NB4 (cell line): ENCODE data around the gene SF3B1.
A peak's percentile ranks its signal among the peaks of the same experiment; 100 is the strongest.
"Not testable (repeated sequence)": the region's sequence is repeated elsewhere in the genome, so short reads cannot be mapped to it uniquely, and the experiment has no call there.

ENCODE experiments used
- DNase-seq: peaks from one replicate; pipeline ENCODE4 v3.0.0; 2010; ENCODE audit warnings: low read depth
- H3K4me3 ChIP-seq: one replicate; pipeline ENCODE4 v1.5.1; 2011; ENCODE audit warnings: mild to moderate bottlenecking, low read depth, low read length, moderate library complexity
- MYC ChIP-seq: IDR thresholded peaks from 2 replicates; pipeline ENCODE4 v1.6.1; 2011; ENCODE audit warnings: low read depth, low read length
- POLR2A ChIP-seq: IDR thresholded peaks from 2 replicates; pipeline ENCODE4 v1.6.1; 2011; ENCODE audit warnings: mild to moderate bottlenecking; ENCODE audit not compliant: insufficient read length; ENCODE audit errors: extremely low read depth
- TF ChIP-seq, protein P1 (sequence below): IDR thresholded peaks from one replicate; pipeline ENCODE4 v1.5.1; 2012; ENCODE audit warnings: low read depth, low read length
- TF ChIP-seq, protein P2 (sequence below): IDR thresholded peaks from 2 replicates; pipeline ENCODE4 v1.6.1; 2011; ENCODE audit warnings: low read depth, low read length

Gene SF3B1

DNA sequence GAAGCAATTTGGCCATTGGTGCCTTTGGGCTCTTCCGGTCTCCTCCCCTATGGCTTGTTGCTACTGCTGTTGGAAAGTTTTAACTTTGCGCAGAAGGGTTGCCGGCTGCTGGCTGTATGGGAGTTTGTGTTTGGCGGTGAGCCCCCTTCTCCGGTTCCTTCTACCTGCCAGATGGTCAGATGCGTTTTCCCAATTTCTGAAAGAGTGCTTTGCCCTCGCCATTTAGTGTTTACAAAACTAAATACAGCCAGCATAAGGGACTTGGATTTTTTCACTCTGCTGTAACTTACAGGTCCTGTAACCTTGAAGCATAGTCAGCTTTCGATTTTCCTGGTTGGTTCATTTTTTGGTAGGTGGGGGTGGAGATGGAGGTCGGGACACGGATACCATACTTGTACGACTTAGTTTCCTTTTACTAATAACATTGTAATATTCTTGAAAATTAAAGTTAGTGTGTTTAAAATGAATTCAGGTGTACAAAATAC lies 19.1 kb upstream of the SF3B1 start:
- peak; percentile 93 for DNase-seq
- H3K4me3 ChIP-seq = peak overlapping the region; percentile 98
- peak; percentile 78; the same call in 1 of the 2 replicates for TF ChIP-seq MYC
- TF ChIP-seq, protein P1, sequence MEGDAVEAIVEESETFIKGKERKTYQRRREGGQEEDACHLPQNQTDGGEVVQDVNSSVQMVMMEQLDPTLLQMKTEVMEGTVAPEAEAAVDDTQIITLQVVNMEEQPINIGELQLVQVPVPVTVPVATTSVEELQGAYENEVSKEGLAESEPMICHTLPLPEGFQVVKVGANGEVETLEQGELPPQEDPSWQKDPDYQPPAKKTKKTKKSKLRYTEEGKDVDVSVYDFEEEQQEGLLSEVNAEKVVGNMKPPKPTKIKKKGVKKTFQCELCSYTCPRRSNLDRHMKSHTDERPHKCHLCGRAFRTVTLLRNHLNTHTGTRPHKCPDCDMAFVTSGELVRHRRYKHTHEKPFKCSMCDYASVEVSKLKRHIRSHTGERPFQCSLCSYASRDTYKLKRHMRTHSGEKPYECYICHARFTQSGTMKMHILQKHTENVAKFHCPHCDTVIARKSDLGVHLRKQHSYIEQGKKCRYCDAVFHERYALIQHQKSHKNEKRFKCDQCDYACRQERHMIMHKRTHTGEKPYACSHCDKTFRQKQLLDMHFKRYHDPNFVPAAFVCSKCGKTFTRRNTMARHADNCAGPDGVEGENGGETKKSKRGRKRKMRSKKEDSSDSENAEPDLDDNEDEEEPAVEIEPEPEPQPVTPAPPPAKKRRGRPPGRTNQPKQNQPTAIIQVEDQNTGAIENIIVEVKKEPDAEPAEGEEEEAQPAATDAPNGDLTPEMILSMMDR = no peak

DNA sequence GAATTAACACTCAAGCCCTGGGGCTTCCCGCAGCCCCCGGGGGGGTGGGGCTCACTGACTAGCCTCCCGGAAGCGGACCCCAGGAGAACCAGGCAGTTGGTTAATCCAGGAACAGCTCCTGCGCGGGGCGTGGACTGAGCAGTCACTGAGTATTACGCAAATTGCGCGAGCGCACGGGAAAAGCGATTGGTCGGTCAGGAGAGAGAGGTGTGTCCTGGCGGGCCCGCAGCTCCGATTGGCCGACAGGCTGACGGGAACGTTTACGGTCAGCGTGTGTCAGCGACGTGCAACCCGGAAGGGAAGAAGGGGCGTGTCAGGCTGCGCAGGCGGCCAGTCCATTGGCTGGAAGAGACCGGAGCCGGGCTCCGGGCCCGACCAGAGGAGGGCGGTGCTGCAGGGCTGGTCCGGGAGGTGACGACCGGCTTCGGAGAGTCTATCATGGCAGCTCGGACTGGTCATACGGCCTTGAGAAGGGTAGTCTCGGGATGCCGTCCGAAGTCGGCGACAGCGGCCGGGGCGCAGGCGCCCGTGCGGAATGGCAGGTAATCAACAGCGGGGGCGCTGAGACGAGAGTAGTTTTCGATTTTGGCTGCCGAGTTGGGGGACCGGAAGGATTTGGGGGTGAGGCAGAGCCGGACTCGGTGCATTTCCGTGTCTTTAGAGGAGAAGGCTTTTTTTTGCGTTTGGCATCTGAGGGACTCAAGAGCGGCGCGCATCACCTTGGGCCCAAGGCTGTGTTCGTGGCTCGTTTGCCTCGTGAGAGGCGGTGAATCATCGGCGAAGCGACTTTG lies 18.5 kb upstream of the SF3B1 start, which contains the start of gene COQ10B:
Gene COQ10B, plus strand, starts transcription at position 430 of the 791 bp plus-strand sequence. Its CDS starts 9 bp downstream, at position 439.
- peak within 1 kb of the TSS; percentile 98 for H3K4me3 ChIP-seq
- peak; percentile 100 for DNase-seq
- TF ChIP-seq, protein P2, sequence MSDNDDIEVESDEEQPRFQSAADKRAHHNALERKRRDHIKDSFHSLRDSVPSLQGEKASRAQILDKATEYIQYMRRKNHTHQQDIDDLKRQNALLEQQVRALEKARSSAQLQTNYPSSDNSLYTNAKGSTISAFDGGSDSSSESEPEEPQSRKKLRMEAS = peak; percentile 82
- TF ChIP-seq POLR2A (peak; percentile 50), MYC (no peak; the same call in 1 of the 2 replicates)
- TF ChIP-seq, protein P1 = no peak

DNA sequence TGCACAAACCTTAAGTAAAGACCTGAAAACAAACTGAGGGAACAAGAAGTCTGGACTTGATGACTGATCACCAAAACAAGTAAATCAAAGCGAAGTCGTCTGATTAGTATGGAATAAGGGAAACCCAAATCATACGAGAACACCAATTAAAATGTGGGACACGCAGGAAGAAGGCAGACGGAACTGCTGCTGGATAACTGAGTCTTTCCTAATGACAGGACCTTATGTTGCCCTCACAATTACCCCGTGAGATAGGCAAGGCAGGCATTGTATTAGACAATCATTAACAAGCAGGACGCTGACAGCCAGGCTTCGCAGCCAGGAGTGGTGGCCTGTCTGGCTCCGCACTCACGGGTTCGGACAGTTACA lies 17.9 kb upstream of the SF3B1 start:
- peak; percentile 53 for TF ChIP-seq POLR2A
- TF ChIP-seq, protein P1 = no peak
- TF ChIP-seq, protein P2 = no peak
- TF ChIP-seq MYC = no peak
- peak overlapping the region; percentile 61 for H3K4me3 ChIP-seq
- DNase-seq = no peak

DNA sequence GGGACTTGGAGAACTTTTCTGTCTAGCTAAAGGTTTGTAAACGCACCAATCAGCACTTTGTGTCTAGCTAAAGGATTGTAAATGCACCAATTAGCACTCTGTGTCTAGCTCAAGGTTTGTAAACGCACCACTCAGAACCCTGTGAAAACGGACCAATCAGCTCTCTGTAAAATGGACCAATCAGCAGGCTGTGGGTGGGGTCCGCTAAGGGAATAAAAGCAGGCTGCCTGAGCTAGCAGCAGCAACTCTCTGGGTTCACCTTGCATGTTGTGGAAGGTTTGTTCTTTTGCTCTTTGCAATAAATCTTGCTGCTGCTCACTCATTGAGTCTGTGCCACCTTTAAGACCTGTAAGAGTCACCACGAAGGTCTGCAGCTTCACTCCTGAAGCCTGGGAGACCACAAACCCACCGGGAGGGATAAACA lies 16.1 kb upstream of the SF3B1 start:
- DNase-seq = peak; percentile 48
- H3K4me3 ChIP-seq = not testable (repeated sequence)
- TF ChIP-seq POLR2A = peak; percentile 39

DNA sequence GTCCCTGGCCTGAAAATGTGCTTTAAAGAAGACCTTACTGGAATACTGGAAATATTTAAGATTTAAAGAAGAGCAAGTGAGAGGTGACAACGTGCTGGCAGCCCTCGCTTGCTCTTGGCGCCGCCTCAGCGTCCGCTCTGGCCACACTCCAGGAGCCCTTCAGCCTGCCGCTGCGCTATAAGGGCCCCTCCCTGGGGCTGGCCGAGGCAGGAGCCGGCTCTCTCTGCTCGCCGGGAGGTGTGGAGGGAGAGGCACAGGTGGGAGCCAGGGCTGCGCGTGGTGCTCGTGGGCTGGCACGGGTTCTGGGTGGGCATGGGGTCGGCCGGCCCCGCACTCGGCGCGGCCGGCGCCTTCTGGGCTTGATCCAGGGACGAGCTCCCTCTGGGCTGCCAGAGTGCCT lies 15.6 kb upstream of the SF3B1 start:
- H3K4me3 ChIP-seq = no peak overlapping the region
- no peak for TF ChIP-seq MYC
- no peak for TF ChIP-seq POLR2A
- TF ChIP-seq, protein P2 = no peak
- TF ChIP-seq, protein P1 = no peak
- DNase-seq = no peak

DNA sequence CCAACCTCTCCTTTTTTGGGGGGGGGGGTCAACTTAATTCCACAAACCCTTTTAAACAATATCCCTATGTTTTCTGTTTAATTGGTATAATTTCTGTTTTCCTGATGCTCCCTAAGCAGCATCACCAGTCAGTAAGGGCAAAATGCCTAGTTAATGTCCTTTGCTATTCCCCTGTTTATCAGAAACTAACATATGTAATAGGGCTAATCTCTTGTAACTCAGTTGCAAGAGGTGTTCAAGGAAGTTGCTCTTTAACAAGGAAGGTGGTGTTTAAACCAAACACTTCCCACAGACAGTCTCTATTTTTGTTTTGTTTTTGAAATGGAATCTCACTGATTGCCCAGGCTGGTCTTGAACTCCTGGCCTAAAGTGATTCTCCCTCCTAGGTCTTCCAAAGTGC lies 12.0 kb upstream of the SF3B1 start:
- TF ChIP-seq, protein P1 = no peak
- TF ChIP-seq, protein P2 = no peak
- TF ChIP-seq MYC (no peak), POLR2A (no peak)
- no peak for DNase-seq
- no peak overlapping the region for H3K4me3 ChIP-seq
